Ovary (tissue), 3 donors: Measurements from ENCODE around the gene PKM.

Experiments
- POLR2A ChIP-seq: fragments of 450-650 bp; IDR thresholded peaks from one replicate; pipeline ENCODE4 v1.6.1; 2017; ENCODE audit warnings: antibody characterized with exemption, mild to moderate bottlenecking, moderate library complexity
- TF ChIP-seq, protein P1 (sequence below), 3 donors: fragments of 450-650 bp in 2 of 3; fragments of 200-600 bp in 1 of 3; IDR thresholded peaks; one replicate each; pipeline versions ENCODE4 v1.5.1 to v1.8.0; 2016 to 2022; ENCODE audit warnings: antibody characterized with exemption in 3 of 3, mild to moderate bottlenecking in 1 of 3
- donor health status: DM: no; HTN: no; CAD: no.

DNA sequence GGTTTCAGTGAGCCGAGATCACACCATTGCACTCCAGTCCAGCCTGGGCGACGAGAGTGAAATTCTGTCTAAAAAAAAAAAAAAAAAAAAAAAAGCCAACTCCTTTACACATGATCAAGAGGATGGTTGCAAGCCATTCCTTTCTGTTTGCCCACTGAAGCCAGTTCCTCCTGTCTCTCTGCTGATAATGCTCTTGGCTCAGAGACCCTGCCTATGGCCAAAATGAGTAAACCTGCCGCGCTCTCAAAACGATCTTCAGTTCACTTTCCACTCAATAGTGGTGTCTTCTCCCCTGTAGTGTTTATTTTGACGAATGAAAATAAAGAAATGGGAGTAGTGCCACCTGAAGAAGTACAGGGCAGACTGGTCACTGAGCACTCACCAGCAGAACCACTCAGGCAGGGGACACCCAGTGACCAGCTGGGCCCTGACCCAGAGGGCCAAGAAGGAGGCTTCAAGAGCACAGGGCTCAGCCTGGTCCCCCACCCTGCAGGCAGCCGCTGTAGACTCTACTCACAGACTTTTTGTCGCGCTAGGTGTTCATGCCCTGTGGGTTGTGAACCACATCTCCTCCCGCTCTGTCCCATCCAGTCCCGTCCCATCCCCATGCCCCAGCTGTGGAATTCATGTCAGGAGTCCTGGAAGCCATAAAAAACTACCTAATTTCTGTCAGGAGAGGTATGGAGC lies 57.0 kb downstream of the PKM start:
- TF ChIP-seq POLR2A = no peak
- TF ChIP-seq, protein P1, sequence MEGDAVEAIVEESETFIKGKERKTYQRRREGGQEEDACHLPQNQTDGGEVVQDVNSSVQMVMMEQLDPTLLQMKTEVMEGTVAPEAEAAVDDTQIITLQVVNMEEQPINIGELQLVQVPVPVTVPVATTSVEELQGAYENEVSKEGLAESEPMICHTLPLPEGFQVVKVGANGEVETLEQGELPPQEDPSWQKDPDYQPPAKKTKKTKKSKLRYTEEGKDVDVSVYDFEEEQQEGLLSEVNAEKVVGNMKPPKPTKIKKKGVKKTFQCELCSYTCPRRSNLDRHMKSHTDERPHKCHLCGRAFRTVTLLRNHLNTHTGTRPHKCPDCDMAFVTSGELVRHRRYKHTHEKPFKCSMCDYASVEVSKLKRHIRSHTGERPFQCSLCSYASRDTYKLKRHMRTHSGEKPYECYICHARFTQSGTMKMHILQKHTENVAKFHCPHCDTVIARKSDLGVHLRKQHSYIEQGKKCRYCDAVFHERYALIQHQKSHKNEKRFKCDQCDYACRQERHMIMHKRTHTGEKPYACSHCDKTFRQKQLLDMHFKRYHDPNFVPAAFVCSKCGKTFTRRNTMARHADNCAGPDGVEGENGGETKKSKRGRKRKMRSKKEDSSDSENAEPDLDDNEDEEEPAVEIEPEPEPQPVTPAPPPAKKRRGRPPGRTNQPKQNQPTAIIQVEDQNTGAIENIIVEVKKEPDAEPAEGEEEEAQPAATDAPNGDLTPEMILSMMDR (IDR thresholded peaks at IDR 0.05) = no peak
